Fibroblast of lung (primary cell): ENCODE results near the gene TTLL4.

ENCODE experiments used
- CTCF ChIP-seq, 2 donors: IDR thresholded peaks in 1 of 2; conservative IDR thresholded peaks in 1 of 2; 1 replicate in 1 of 2; 2 replicates in 1 of 2; pipeline ENCODE4 v1.5.1; 2011 to 2012; ENCODE audit warnings: low read length in 2 of 2, control low read depth in 1 of 2, inconsistent platforms in 1 of 2, low read depth in 1 of 2, mild to moderate bottlenecking in 1 of 2
- EZH2 ChIP-seq: IDR thresholded peaks from 2 replicates; pipeline ENCODE4 v1.5.1; 2012; ENCODE audit warnings: low read length, control low read depth, mild to moderate bottlenecking; ENCODE audit errors: missing control alignments

GRCh38 chr2:218663901-218664300 is 46.7 kb upstream of the TTLL4 start:
- TF ChIP-seq EZH2 = no peak
- no peak for TF ChIP-seq CTCF (conservative IDR thresholded peaks at IDR 0.05 in 1 of 2, IDR thresholded peaks at IDR 0.05 in 1 of 2; ENCODE audit: low read depth in 1 of 2, low read length in 2 of 2)
